ENCODE data around the gene ATMIN.

GRCh38 chr16:81041696-81042095 lies 6.1 kb downstream of the ATMIN start:
- TF ChIP-seq EZH2phosphoT487 (IDR thresholded peaks at IDR 0.05; ENCODE audit: borderline replicate concordance): no peak
- no peak for TF ChIP-seq CTCF (conservative IDR thresholded peaks at IDR 0.05; ENCODE audit: low read length)
